GM20000 (cell line): ENCODE results near the gene KLF2.

Experiments used
- DNase-seq: peaks from one replicate; pipeline ENCODE4 v3.0.0; 2012; ENCODE audit warnings: low spot score
- TF ChIP-seq, protein P1 (sequence below): IDR thresholded peaks from 2 replicates; pipeline ENCODE4 v1.5.1; 2012; ENCODE audit warnings: mild to moderate bottlenecking, control low read depth; ENCODE audit errors: extremely low read depth, missing control alignments

The KLF2 gene

DNA sequence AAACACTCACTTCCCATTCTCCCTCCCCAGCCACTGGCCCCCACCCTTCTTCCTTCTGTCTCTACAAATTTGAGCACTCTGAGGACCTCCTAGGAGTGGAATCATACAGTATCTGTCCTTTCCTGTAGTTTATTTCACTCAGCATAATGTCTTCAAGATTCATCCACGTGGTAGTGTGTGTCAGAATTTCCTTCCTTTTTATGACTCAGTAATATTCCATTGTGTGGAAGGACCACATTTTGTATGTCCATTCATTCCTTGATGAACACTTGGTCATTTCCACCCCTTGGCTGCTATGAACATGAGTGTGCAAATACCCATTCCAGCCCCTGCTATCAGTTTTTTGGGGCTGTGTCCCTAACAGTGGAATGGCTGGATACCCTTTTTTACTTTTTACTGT, 9.8 kb downstream of the KLF2 start:
- DNase-seq = no peak
- TF ChIP-seq, protein P1, sequence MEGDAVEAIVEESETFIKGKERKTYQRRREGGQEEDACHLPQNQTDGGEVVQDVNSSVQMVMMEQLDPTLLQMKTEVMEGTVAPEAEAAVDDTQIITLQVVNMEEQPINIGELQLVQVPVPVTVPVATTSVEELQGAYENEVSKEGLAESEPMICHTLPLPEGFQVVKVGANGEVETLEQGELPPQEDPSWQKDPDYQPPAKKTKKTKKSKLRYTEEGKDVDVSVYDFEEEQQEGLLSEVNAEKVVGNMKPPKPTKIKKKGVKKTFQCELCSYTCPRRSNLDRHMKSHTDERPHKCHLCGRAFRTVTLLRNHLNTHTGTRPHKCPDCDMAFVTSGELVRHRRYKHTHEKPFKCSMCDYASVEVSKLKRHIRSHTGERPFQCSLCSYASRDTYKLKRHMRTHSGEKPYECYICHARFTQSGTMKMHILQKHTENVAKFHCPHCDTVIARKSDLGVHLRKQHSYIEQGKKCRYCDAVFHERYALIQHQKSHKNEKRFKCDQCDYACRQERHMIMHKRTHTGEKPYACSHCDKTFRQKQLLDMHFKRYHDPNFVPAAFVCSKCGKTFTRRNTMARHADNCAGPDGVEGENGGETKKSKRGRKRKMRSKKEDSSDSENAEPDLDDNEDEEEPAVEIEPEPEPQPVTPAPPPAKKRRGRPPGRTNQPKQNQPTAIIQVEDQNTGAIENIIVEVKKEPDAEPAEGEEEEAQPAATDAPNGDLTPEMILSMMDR = no peak

- TF ChIP-seq, protein P1 = no peak
- DNase-seq = no peak
Observed at GRCh38 chr19:16335226-16335625, 10.6 kb downstream of the KLF2 start.

DNA sequence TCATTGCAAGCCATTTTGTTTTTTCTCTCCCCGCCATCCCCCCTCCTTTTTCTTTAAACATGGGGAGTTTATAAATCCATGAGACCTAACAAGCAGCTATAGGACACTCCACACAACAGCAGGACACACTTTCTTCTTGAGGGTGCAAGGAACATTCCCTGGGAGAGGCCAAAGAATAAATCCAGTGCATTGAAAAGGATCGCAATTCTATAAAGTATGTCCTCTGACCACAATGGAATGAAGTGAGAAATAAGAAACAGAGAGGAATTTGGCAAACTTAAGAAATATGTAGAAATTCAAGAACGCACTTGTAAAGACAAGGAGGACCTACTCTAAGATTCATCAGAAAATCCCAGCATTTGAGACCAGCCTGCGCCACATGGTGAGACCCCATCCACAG, 11.9 kb downstream of the KLF2 start:
- TF ChIP-seq, protein P1 = no peak
- DNase-seq = no peak

GRCh38 chr19:16337809-16338469, 13.3 kb downstream of the KLF2 start:
- TF ChIP-seq, protein P1 = no peak
- no peak for DNase-seq

- TF ChIP-seq, protein P1 = no peak
- DNase-seq = peak; percentile 70
Observed at GRCh38 chr19:16338470-16339360, 14.1 kb downstream of the KLF2 start.

DNA sequence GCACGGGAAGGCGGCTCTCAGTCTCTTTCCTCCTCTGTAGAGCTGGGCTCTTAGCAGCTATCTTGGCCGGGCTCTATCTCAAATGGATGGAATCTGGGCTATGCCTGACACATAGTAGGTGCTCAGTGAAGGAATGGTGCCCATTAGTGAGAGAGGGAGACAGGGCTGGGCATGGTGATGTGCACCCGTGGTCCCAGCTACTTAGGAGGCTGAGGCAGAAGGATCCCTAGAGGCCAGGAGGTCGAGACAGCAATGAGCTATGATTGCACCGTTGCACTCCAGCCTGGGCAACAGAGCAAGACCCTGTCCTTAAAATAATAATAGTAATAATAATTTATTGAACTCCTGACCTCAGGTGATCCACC, 14.7 kb downstream of the KLF2 start:
- DNase-seq = no peak
- TF ChIP-seq, protein P1 = no peak

- TF ChIP-seq, protein P1 = no peak
- DNase-seq = no peak
Observed at GRCh38 chr19:16340092-16340491, 15.5 kb downstream of the KLF2 start.
